Esophagus squamous epithelium (tissue), 5 donors: Measurements from ENCODE around the gene KIF4B. TPM values are rescaled to one million over a fixed set of nuclear protein-coding genes. Genes with fewer than 3 reads are reported as not detected.
A peak's percentile ranks its signal among the peaks of the same experiment; 100 is the strongest.
"Not testable (repeated sequence)": the region's sequence is repeated elsewhere in the genome, so short reads cannot be mapped to it uniquely, and the experiment has no call there.

Experiments
- DNase-seq: peaks from one replicate; lab custom pipeline; 2025; lab: John Stamatoyannopoulos, UW
- H3K27ac ChIP-seq, 4 donors: fragments of 200-600 bp; sonication (generic); one replicate each; pipeline ENCODE4 v1.5.1; 2016 to 2019; ENCODE audit warnings: mild to moderate bottlenecking in 1 of 4
- H3K27me3 ChIP-seq, 4 donors: fragments of 200-600 bp; sonication (generic); 1 replicate in 3 of 4; 2 replicates in 1 of 4; pipeline versions ENCODE4 v1.5.1 to v1.6.0; 2017 to 2021; ENCODE audit warnings: antibody characterized with exemption in 1 of 4
- H3K36me3 ChIP-seq, 3 donors: fragments of 200-600 bp; sonication (generic); one replicate each; pipeline ENCODE4 v1.5.1; 2016 to 2019
- H3K4me1 ChIP-seq, 3 donors: fragments of 200-600 bp; sonication (generic); one replicate each; pipeline ENCODE4 v1.5.1; 2017 to 2019
- H3K4me3 ChIP-seq, 4 donors: fragments of 200-600 bp; sonication (generic); 1 replicate in 3 of 4; 2 replicates in 1 of 4; pipeline ENCODE4 v1.5.1; 2016 to 2019; ENCODE audit warnings: mild to moderate bottlenecking in 2 of 4, moderate library complexity in 1 of 4
- H3K9me3 ChIP-seq, 3 donors: fragments of 200-600 bp; sonication (generic); one replicate each; pipeline ENCODE4 v1.5.1; 2016 to 2019
- CTCF ChIP-seq, 6 experiments: fragments of 450-650 bp in 4 of 6; fragments of 200-600 bp in 2 of 6; sonication (generic) in 2 of 6; IDR thresholded peaks; one replicate each; pipeline ENCODE4 v1.5.1; 2016 to 2019; ENCODE audit warnings: antibody characterized with exemption in 6 of 6, mild to moderate bottlenecking in 4 of 6, moderate library complexity in 4 of 6
- POLR2A ChIP-seq, 4 donors: fragments of 450-650 bp; IDR thresholded peaks; one replicate each; pipeline ENCODE4 v1.6.1; 2017; ENCODE audit warnings: antibody characterized with exemption in 4 of 4, mild to moderate bottlenecking in 4 of 4, moderate library complexity in 3 of 4
- WGBS, 2 donors: methylation state at CpG; one replicate each; pipeline ENCODE4 v1.1.5; 2018; 5-methylcytosine and 5-hydroxymethylcytosine counted together
- intact Hi-C: fragments of 100-400 bp; cut with DNase I; formaldehyde crosslinking; loops from one replicate; pipeline ENCODE4 v1.15.0; 2022
- total RNA-seq, 4 donors: library from RNA; depleted of rRNA; stranded (reverse); fragments of >200 nt; gene quantifications; one replicate each; pipeline ENCODE4 v1.1.0, GENCODE V29; 2016
- donor health status: DM: yes; HTN: yes; CAD: no.

KIF4B gene
- total RNA-seq, 4 donors from 2014 or later: not detected

- whole genome bisulfite sequencing, 2 donors: 72 to 74% methylated on average over 5 of the region's 5 CpGs
- intact Hi-C loops: no loop called here
Observed at GRCh38 chr5:154999865-155000264, 13.7 kb upstream of the KIF4B start.

DNA sequence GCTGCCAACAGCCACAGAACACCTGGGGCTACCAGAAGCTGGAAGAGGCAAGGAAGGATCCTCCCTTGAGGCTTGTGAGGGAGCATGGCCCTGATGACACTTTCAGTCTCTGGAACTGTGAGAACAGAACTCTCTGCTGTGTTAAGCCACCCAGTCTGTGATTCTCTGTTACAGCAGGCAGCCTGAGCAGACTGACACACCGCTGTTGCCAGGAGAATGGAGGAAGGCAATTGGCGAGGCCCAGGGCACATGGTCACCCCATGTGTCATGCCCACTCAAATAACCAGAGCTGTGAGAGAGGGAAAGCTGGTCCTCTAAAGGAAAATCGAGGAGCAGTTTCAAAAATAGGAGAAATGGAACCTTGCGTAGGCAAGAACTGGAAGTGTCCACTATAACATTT lies 12.0 kb upstream of the KIF4B start:
- no peak overlapping the region for H3K27ac ChIP-seq
- no peaks in the 10 kb centered on the region for H3K4me1 ChIP-seq
- TF ChIP-seq POLR2A (IDR thresholded peaks at IDR 0.05): no peak
- TF ChIP-seq CTCF (IDR thresholded peaks at IDR 0.05): no peak
- 88% methylated on average over 4 of the region's 4 CpGs for WGBS, 2 donors
- no peak for DNase-seq
- intact Hi-C loops: no loop called here
- no peaks in the 10 kb centered on the region for H3K9me3 ChIP-seq
- H3K4me3 ChIP-seq: no peak overlapping the region
- no peaks in the 10 kb centered on the region for H3K27me3 ChIP-seq
- H3K36me3 ChIP-seq: no peaks in the 10 kb centered on the region

More at GRCh38 chr5:154999865-155000264, 13.7 kb upstream of the KIF4B start:
- Histone ChIP-seq H3K4me3 (no peak overlapping the region), H3K4me1 (no peaks in the 10 kb centered on the region), H3K9me3 (no peaks in the 10 kb centered on the region), H3K27ac (no peak overlapping the region), H3K36me3 (no peaks in the 10 kb centered on the region), H3K27me3 (no peaks in the 10 kb centered on the region)
- no peak for TF ChIP-seq CTCF (IDR thresholded peaks at IDR 0.05)
- TF ChIP-seq POLR2A (IDR thresholded peaks at IDR 0.05): no peak
- DNase-seq: no peak

GRCh38 chr5:155002722-155003121 lies 10.8 kb upstream of the KIF4B start:
- H3K27ac ChIP-seq, DNase-seq, H3K4me3 ChIP-seq, H3K27me3 ChIP-seq, H3K4me1 ChIP-seq, H3K36me3 ChIP-seq, H3K9me3 ChIP-seq, intact Hi-C loops: not testable (repeated sequence)
- WGBS, 2 donors: 44 to 85% methylated on average over 1 to 3 of the region's 4 CpGs

DNA sequence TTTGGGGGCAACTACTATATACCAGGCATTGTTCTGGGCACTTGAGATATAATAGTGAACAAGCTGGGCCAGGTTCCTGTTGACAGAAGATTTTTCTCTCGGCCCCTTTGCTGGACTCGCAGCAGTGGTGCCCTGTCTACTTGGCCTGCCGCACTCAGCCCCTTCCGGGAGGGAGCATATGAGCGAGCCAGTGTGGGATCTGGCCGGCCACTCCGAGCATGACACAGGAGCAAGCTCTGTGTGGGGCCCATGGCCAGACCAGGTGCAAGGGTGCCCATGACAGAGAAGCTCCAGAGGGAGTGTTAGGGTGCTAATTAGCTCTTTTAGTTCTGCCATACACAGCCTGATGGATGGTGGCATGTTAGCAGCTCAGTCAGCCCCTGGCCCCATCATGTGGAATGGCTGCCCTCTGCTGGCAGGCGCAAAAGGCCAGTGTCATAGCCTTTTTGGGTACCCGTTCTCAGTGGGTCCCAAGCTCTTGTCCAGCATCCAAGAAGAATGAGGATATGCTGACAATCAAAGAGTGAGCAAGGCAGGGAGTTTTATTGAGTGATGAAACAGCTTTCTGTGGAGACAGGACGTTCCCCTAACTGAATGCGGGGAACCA lies 9.3 kb upstream of the KIF4B start:
- no peak for DNase-seq
- no peak overlapping the region for H3K27ac ChIP-seq
- no peak overlapping the region for H3K4me3 ChIP-seq
- H3K27me3 ChIP-seq: no peaks in the 10 kb centered on the region
- no peaks in the 10 kb centered on the region for H3K4me1 ChIP-seq
- intact Hi-C loops: no loop called here
- TF ChIP-seq POLR2A (IDR thresholded peaks at IDR 0.05) (no peak), CTCF (IDR thresholded peaks at IDR 0.05) (peak in 4 of 6 experiments; percentile 9 to 53 (median 25))
- no peaks in the 10 kb centered on the region for H3K9me3 ChIP-seq
- 70 to 83% methylated on average over 5 to 8 of the region's 11 CpGs for WGBS, 2 donors
- no peaks in the 10 kb centered on the region for H3K36me3 ChIP-seq

- H3K9me3 ChIP-seq, H3K27ac ChIP-seq, DNase-seq, H3K4me1 ChIP-seq, H3K4me3 ChIP-seq, intact Hi-C loops, H3K27me3 ChIP-seq, H3K36me3 ChIP-seq: not testable (repeated sequence)
- 88 to 100% methylated on average over 1 of the region's 1 CpG for WGBS, 2 donors
Observed at GRCh38 chr5:155006265-155006664, 7.3 kb upstream of the KIF4B start.

DNA sequence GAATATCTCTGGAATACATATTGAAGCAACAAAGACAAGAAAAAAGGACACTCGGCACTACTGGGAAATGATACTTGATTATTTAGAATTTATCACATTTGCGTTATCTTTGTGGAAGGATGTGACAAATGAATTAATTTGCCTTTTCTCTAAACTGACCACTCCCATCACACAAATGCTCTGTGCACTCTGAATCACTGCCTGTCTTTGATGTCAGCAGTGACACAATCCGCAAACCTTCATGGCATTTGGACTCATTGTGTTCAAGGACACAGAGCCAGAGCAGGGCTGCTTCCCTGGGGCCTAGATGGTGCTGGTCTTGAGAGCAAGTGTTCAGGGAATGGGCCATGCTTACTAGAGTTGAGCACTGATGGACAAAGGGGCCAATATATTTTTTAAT lies 4.9 kb upstream of the KIF4B start:
- Histone ChIP-seq H3K9me3 (no peaks in the 10 kb centered on the region), H3K36me3 (no peaks in the 10 kb centered on the region), H3K4me3 (no peak overlapping the region), H3K4me1 (no peaks in the 10 kb centered on the region), H3K27ac (no peak overlapping the region), H3K27me3 (peaks cover 0 to 2% (median 0%) of the 10 kb centered on the region in 4 donors)
- WGBS, 2 donors: 70 to 83% methylated on average over 3 of the region's 3 CpGs
- no peak for TF ChIP-seq CTCF (IDR thresholded peaks at IDR 0.05)
- TF ChIP-seq POLR2A (IDR thresholded peaks at IDR 0.05): no peak
- intact Hi-C loops: no loop called here
- DNase-seq: no peak
